Measurements from ENCODE around the gene CEP152.
"Not testable (repeated sequence)": the region's sequence is repeated elsewhere in the genome, so short reads cannot be mapped to it uniquely, and the experiment has no call there.

DNA sequence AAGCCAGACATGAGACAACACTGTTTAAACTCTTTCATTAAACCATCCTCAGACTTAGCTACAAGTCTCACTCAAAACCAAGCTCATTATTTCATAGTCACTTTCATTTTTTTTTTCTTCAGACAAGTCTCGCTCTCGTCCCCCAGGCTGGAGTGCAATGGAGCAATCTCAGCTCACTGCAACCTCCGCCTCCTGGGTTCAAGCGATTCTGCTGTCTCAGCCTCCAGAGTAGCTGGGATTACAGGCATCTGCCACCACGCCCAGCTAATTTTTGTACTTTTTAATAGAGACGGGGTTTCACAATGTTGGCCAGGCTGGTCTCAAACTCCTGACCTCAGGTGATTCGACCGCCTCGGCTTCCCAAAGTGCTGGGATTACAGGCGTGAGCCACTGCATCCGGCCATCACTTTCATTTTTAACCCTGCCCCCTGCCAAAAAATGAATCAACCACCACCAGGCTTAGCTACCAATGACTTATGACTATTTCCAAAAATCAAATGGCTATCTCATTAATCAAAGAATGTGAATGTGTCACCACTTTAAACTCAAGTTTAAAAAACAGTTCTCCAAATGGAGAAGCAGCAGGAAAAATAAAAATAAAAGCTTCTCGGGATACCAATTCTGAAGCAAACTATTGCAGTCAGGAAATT, 20.3 kb downstream of the CEP152 start:
- TF ChIP-seq, protein P1, sequence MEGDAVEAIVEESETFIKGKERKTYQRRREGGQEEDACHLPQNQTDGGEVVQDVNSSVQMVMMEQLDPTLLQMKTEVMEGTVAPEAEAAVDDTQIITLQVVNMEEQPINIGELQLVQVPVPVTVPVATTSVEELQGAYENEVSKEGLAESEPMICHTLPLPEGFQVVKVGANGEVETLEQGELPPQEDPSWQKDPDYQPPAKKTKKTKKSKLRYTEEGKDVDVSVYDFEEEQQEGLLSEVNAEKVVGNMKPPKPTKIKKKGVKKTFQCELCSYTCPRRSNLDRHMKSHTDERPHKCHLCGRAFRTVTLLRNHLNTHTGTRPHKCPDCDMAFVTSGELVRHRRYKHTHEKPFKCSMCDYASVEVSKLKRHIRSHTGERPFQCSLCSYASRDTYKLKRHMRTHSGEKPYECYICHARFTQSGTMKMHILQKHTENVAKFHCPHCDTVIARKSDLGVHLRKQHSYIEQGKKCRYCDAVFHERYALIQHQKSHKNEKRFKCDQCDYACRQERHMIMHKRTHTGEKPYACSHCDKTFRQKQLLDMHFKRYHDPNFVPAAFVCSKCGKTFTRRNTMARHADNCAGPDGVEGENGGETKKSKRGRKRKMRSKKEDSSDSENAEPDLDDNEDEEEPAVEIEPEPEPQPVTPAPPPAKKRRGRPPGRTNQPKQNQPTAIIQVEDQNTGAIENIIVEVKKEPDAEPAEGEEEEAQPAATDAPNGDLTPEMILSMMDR (IDR thresholded peaks at IDR 0.05; ENCODE audit: low read depth, low read length): not testable (repeated sequence)
- not testable (repeated sequence) for TF ChIP-seq EZH2phosphoT487 (IDR thresholded peaks at IDR 0.05; ENCODE audit: low read depth)
